IMR-90 (cell line): ENCODE results near the gene PRIMA1. TPM values are rescaled to one million over a fixed set of nuclear protein-coding genes. Genes with fewer than 3 reads are reported as not detected.

Experiments used
- ATAC-seq: fragments of 200-7000 bp; cut with Tn5 transposase; 2 replicates; pipeline ENCODE4 v1.9.1; 2020; ENCODE audit warnings: low read depth, mild to moderate bottlenecking, moderate library complexity
- BruUV-seq: library from RNA; stranded (reverse); fragments of 400-500 nt; replicated peaks from 2 replicates; lab custom pipeline; 2021; lab: Mats Ljungman, UMichigan
- CTCF ChIA-PET: fragments of 300-600 bp; formaldehyde crosslinking; extraction: SDS; loops from one replicate; lab custom pipeline; 2021; ENCODE audit warnings: antibody characterized with exemption; lab: Yijun Ruan, JAX
- POLR2A ChIA-PET: fragments of 300-600 bp; sonication (Branson Sonifier 250); formaldehyde crosslinking; loops from one replicate; lab custom pipeline; 2022; ENCODE audit warnings: antibody characterized with exemption; ENCODE audit not compliant: unreplicated experiment; lab: Charles Lee
- DNase-seq: peaks from one replicate; pipeline ENCODE4 v3.0.0; 2013
- H2AFZ ChIP-seq: replicated peaks from 2 replicates; pipeline ENCODE3; 2013; ENCODE audit warnings: low read length, mild to moderate bottlenecking; ENCODE audit not compliant: poor library complexity
- H2AK5ac ChIP-seq: 2 replicates; pipeline ENCODE4 v1.6.1; 2013; ENCODE audit warnings: low read depth, low read length, inconsistent platforms
- H2AK9ac ChIP-seq: replicated peaks from 2 replicates; pipeline ENCODE3; 2013; ENCODE audit warnings: mild to moderate bottlenecking, low read depth, low read length, moderate library complexity; ENCODE audit not compliant: poor library complexity
- H2BK120ac ChIP-seq: 2 replicates; pipeline ENCODE4 v1.6.1; 2013; ENCODE audit warnings: low read depth, low read length, inconsistent platforms
- H2BK15ac ChIP-seq: 3 replicates; pipeline ENCODE4 v1.6.1; 2013; ENCODE audit warnings: low read depth, low read length, inconsistent platforms
- H2BK20ac ChIP-seq: 2 replicates; pipeline ENCODE4 v1.6.1; 2013; ENCODE audit warnings: low read depth, mild to moderate bottlenecking, inconsistent platforms, low read length, moderate library complexity
- H2BK5ac ChIP-seq: 2 replicates; pipeline ENCODE4 v1.6.1; 2013; ENCODE audit warnings: mild to moderate bottlenecking, low read depth, low read length, inconsistent platforms; ENCODE audit not compliant: poor library complexity, severe bottlenecking
- H3K14ac ChIP-seq: replicated peaks from 2 replicates; pipeline ENCODE4 v1.6.1; 2013; ENCODE audit warnings: low read depth, low read length, inconsistent platforms
- H3K18ac ChIP-seq: 2 replicates; pipeline ENCODE4 v1.6.1; 2013; ENCODE audit warnings: low read depth, low read length, control low read depth
- H3K23ac ChIP-seq: 2 replicates; pipeline ENCODE4 v1.6.1; 2013; ENCODE audit warnings: low read depth, low read length, inconsistent platforms
- H3K27ac ChIP-seq: 2 replicates; pipeline ENCODE4 v1.5.1; 2013; ENCODE audit warnings: mild to moderate bottlenecking, control low read depth, low read length; ENCODE audit not compliant: insufficient read depth
- H3K27me3 ChIP-seq: 2 replicates; pipeline ENCODE4 v1.6.1; 2013; ENCODE audit warnings: low read length; ENCODE audit not compliant: control insufficient read depth, insufficient read depth
- H3K36me3 ChIP-seq: 2 replicates; pipeline ENCODE4 v1.6.1; 2013; ENCODE audit warnings: low read length, mixed read lengths; ENCODE audit not compliant: control insufficient read depth, insufficient read depth
- H3K4ac ChIP-seq: 2 replicates; pipeline ENCODE4 v1.6.1; 2013; ENCODE audit warnings: low read depth, low read length, inconsistent platforms
- H3K4me1 ChIP-seq: 2 replicates; pipeline ENCODE4 v1.6.1; 2013; ENCODE audit warnings: low read length, mixed read lengths; ENCODE audit not compliant: control insufficient read depth, insufficient read depth
- H3K4me2 ChIP-seq: 2 replicates; pipeline ENCODE4 v1.6.1; 2013; ENCODE audit warnings: low read depth, mild to moderate bottlenecking, control low read depth, low read length, moderate library complexity
- H3K4me3 ChIP-seq: 2 replicates; pipeline ENCODE4 v1.5.1; 2013; ENCODE audit warnings: low read depth, mild to moderate bottlenecking, control low read depth, low read length, moderate library complexity; ENCODE audit not compliant: insufficient read depth
- H3K56ac ChIP-seq: 2 replicates; pipeline ENCODE4 v1.6.1; 2013; ENCODE audit warnings: low read length, inconsistent platforms; ENCODE audit not compliant: insufficient read depth; ENCODE audit errors: extremely low read depth
- H3K79me1 ChIP-seq, 2 experiments: 2 replicates each; pipeline ENCODE4 v1.6.1; 2013; ENCODE audit warnings: low read length in 2 of 2, inconsistent platforms in 1 of 2, low read depth in 1 of 2
- H3K9ac ChIP-seq: 2 replicates; pipeline ENCODE4 v1.6.1; 2013; ENCODE audit warnings: low read depth, low read length, control low read depth
- H3K9me1 ChIP-seq: 2 replicates; pipeline ENCODE4 v1.6.1; 2013; ENCODE audit warnings: low read length, inconsistent platforms; ENCODE audit not compliant: insufficient read depth
- H3K9me3 ChIP-seq: 2 replicates; pipeline ENCODE4 v1.6.1; 2013; ENCODE audit warnings: low read length; ENCODE audit not compliant: control insufficient read depth, insufficient read depth
- H4K20me1 ChIP-seq: 2 replicates; pipeline ENCODE4 v1.6.1; 2013; ENCODE audit warnings: low read length, inconsistent platforms; ENCODE audit not compliant: insufficient read depth
- H4K5ac ChIP-seq: 2 replicates; pipeline ENCODE4 v1.6.1; 2013; ENCODE audit warnings: mild to moderate bottlenecking, low read depth, low read length, control low read depth
- H4K8ac ChIP-seq, 2 experiments: 2 replicates each; pipeline ENCODE4 v1.6.1; 2013; ENCODE audit warnings: low read depth in 2 of 2, low read length in 2 of 2, control low read depth in 1 of 2, inconsistent platforms in 1 of 2
- H4K91ac ChIP-seq: 2 replicates; pipeline ENCODE4 v1.6.1; 2013; ENCODE audit warnings: low read depth, low read length, inconsistent platforms; ENCODE audit not compliant: insufficient read depth
- BHLHE40 ChIP-seq: fragments of 150-350 bp; IDR thresholded peaks from 2 replicates; pipeline ENCODE4 v1.6.1; 2016; ENCODE audit warnings: mild to moderate bottlenecking, low read depth, low read length
- CEBPB ChIP-seq: IDR thresholded peaks from 2 replicates; pipeline ENCODE4 v1.6.1; 2012; ENCODE audit warnings: low read depth, low read length, improper control_type of control experiment
- CHD1 ChIP-seq: IDR thresholded peaks from 2 replicates; pipeline ENCODE4 v1.6.1; 2012; ENCODE audit warnings: low read depth, low read length, improper control_type of control experiment
- CTCF ChIP-seq: conservative IDR thresholded peaks from 2 replicates; pipeline ENCODE4 v1.5.1; 2012; ENCODE audit warnings: mild to moderate bottlenecking, low read depth, low read length, improper control_type of control experiment
- MAFK ChIP-seq: IDR thresholded peaks from 2 replicates; pipeline ENCODE4 v1.6.1; 2012; ENCODE audit warnings: low read depth, low read length, improper control_type of control experiment
- MXI1 ChIP-seq: IDR thresholded peaks from 2 replicates; pipeline ENCODE4 v1.6.1; 2012; ENCODE audit warnings: low read depth, mild to moderate bottlenecking, low read length, moderate library complexity, borderline replicate concordance
- NFE2L2 ChIP-seq: fragments of 150-350 bp; IDR thresholded peaks from 2 replicates; pipeline ENCODE4 v1.6.1; 2016; ENCODE audit warnings: low read depth, mild to moderate bottlenecking, low read length
- RAD21 ChIP-seq: IDR thresholded peaks from 2 replicates; pipeline ENCODE4 v1.6.1; 2012; ENCODE audit warnings: low read length, improper control_type of control experiment
- RCOR1 ChIP-seq: IDR thresholded peaks from 2 replicates; pipeline ENCODE4 v1.6.1; 2012; ENCODE audit warnings: mild to moderate bottlenecking, low read length, improper control_type of control experiment; ENCODE audit not compliant: insufficient replicate concordance
- RFX5 ChIP-seq: IDR thresholded peaks from 2 replicates; pipeline ENCODE4 v1.8.0; 2012; ENCODE audit warnings: low read depth, mild to moderate bottlenecking, low read length, moderate library complexity
- SMC3 ChIP-seq: fragments of 150-350 bp; IDR thresholded peaks from 2 replicates; pipeline ENCODE4 v1.6.1; 2016; ENCODE audit warnings: low read depth, mild to moderate bottlenecking, antibody characterized with exemption, low read length, moderate library complexity
- USF2 ChIP-seq: fragments of 150-350 bp; IDR thresholded peaks from 2 replicates; pipeline ENCODE4 v1.6.1; 2017; ENCODE audit warnings: mild to moderate bottlenecking, antibody characterized with exemption, low read length, low read depth
- WGBS, 2 experiments: methylation state at CpG; one replicate each; pipeline versions ENCODE4 v1.1.5 to v1.1.7; 2013; ENCODE audit warnings: missing lambda C conversion rate in 2 of 2; ENCODE audit not compliant: insufficient read length in 1 of 2; ENCODE audit errors: extremely low coverage in 2 of 2; 5-methylcytosine and 5-hydroxymethylcytosine counted together
- dilution Hi-C: fragments of 300-500 bp; cut with HindIII; formaldehyde crosslinking; loops from one replicate; pipeline ENCODE4 v1.14.3; 2018; ENCODE audit warnings: low sequenced_read_pairs; ENCODE audit not compliant: unreplicated experiment
- in situ Hi-C: fragments of 300-500 bp; cut with MboI; formaldehyde crosslinking; loops from 3 replicates; pipeline ENCODE4 v1.14.3; 2019; ENCODE audit warnings: low sequenced_read_pairs, inconsistent platforms, mixed read lengths
- intact Hi-C: fragments of 100-400 bp; cut with micrococcal nuclease; formaldehyde crosslinking; loops from 2 replicates; pipeline ENCODE4 v1.10.0; 2022
- polyA plus RNA-seq, 3 experiments: library from polyadenylated mRNA; depleted of rRNA; stranded (reverse); fragments of >200 nt; gene quantifications; 2 replicates each; pipeline ENCODE4 v1.2.3, GENCODE V29; 2012; ENCODE audit warnings: low replicate concordance in 1 of 3
- total RNA-seq: library from RNA; depleted of rRNA; stranded (reverse); fragments of >200 nt; gene quantifications from 2 replicates; pipeline ENCODE4 v1.2.3, GENCODE V29; 2012

The PRIMA1 gene
- total and polyA plus RNA-seq, 2 of the 4 experiments (the other 2 are of a cell fraction) = not detected

- no peak overlapping the region for H2AK5ac ChIP-seq
- no peak overlapping the region for H2AK9ac ChIP-seq
- H3K27ac ChIP-seq = no peak overlapping the region
- H3K79me1 ChIP-seq = no peaks in the 10 kb centered on the region
- H2BK120ac ChIP-seq = no peak overlapping the region
- no peaks in the 10 kb centered on the region for H3K27me3 ChIP-seq
- no peak overlapping the region for H4K5ac ChIP-seq
- no peak overlapping the region for H2AFZ ChIP-seq
- no TSS peak for BruUV-seq
- H2BK20ac ChIP-seq = no peak overlapping the region
- H4K91ac ChIP-seq = no peak overlapping the region
- POLR2A ChIA-PET = no interaction called here
- H3K56ac ChIP-seq = no peak overlapping the region
- H3K9ac ChIP-seq = no peak overlapping the region
- no peak overlapping the region for H2BK15ac ChIP-seq
- H3K9me3 ChIP-seq = peaks cover 17% of the 10 kb centered on the region
- no peak for ATAC-seq
- intact Hi-C loops = no loop called here
- no peaks in the 10 kb centered on the region for H3K36me3 ChIP-seq
- no peak overlapping the region for H3K4me2 ChIP-seq
- H3K4me3 ChIP-seq = no peak overlapping the region
- no peak overlapping the region for H3K14ac ChIP-seq
- no peak overlapping the region for H3K18ac ChIP-seq
- H4K8ac ChIP-seq = no peak overlapping the region
- H3K23ac ChIP-seq = no peak overlapping the region
- no peak overlapping the region for H2BK5ac ChIP-seq
- dilution Hi-C loops = no loop called here
- H3K9me1 ChIP-seq = no peaks in the 10 kb centered on the region
- CTCF ChIA-PET = no interaction called here
- peak; percentile 6 for DNase-seq
- in situ Hi-C loops = no loop called here
- TF ChIP-seq NFE2L2 (no peak), RAD21 (no peak), MAFK (no peak), USF2 (no peak), BHLHE40 (no peak), CHD1 (no peak), RFX5 (no peak), SMC3 (no peak), RCOR1 (no peak), MXI1 (no peak), CTCF (no peak), CEBPB (no peak)
- WGBS, 2 experiments = no CpG with 5 or more reads among the region's 18 CpGs
- no peaks in the 10 kb centered on the region for H4K20me1 ChIP-seq
- H3K4me1 ChIP-seq = no peaks in the 10 kb centered on the region
- H3K4ac ChIP-seq = no peak overlapping the region
Measured at GRCh38 chr14:93712838-93713724, 75.2 kb downstream of the PRIMA1 start.
